Esophagus muscularis mucosa (tissue), 4 donors: Measurements from ENCODE around the gene ARHGEF6.

Source experiments
- CTCF ChIP-seq, 3 experiments: fragments of 200-600 bp in 2 of 3; fragments of 450-650 bp in 1 of 3; sonication (generic) in 2 of 3; IDR thresholded peaks; one replicate each; pipeline ENCODE4 v1.5.1; 2017 to 2019; ENCODE audit warnings: antibody characterized with exemption in 3 of 3, mild to moderate bottlenecking in 2 of 3, moderate library complexity in 1 of 3
- EP300 ChIP-seq: sonication (generic); formaldehyde crosslinking; IDR thresholded peaks from one replicate; pipeline ENCODE4 v1.6.1; 2017; ENCODE audit warnings: antibody characterized with exemption
- POLR2A ChIP-seq: fragments of 450-650 bp; IDR thresholded peaks from one replicate; pipeline ENCODE4 v1.6.1; 2017; ENCODE audit warnings: antibody characterized with exemption, moderate library complexity, mild to moderate bottlenecking, low read depth
- POLR2AphosphoS5 ChIP-seq, 2 donors: sonication (generic); formaldehyde crosslinking; IDR thresholded peaks; one replicate each; pipeline ENCODE4 v1.6.1; 2017; ENCODE audit warnings: antibody characterized with exemption in 2 of 2

GRCh38 chrX:136687457-136687856 lies 93.3 kb downstream of the ARHGEF6 start:
- TF ChIP-seq POLR2AphosphoS5 (IDR thresholded peaks at IDR 0.05): no peak
- TF ChIP-seq CTCF (IDR thresholded peaks at IDR 0.05): no peak
- TF ChIP-seq POLR2A: no peak
- no peak for TF ChIP-seq EP300
